ENCODE measurements around the gene GNB1L.

The GNB1L gene

GRCh38 chr22:19876314-19876940, 21.8 kb upstream of the GNB1L start:
- no peak for DNase-seq (ENCODE audit: low spot score)

- DNase-seq (ENCODE audit: low spot score), result no peak
These were observed 21.0 kb upstream of the GNB1L start for GRCh38 chr22:19875531-19876313.

DNA sequence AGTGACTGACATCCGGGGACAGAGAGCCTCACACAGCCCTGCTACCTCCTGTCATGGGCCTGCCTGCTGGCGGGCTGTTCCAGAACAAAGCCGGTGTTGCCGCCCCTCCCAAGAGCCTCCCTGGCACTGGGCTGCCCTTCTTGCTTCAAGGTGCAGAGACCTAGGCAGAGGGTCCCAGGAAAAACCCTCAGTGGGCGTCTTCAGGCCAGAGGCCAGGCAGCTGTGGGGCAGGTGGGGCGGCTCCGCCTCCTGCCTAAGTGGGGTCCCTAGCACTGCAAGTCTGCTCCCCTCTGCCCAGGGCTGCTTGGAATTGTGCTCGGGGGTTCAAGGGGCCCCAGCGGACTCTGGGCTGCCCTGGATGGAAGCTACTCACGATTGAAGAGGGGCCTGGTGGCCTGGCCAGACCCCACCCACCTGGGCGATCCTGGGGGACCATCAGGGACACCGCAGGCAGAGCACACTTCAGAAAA, 20.4 kb upstream of the GNB1L start:
- no peak for DNase-seq (ENCODE audit: low spot score)

GRCh38 chr22:19874307-19875060, 19.8 kb upstream of the GNB1L start:
- no peak for DNase-seq (ENCODE audit: low spot score)

DNA sequence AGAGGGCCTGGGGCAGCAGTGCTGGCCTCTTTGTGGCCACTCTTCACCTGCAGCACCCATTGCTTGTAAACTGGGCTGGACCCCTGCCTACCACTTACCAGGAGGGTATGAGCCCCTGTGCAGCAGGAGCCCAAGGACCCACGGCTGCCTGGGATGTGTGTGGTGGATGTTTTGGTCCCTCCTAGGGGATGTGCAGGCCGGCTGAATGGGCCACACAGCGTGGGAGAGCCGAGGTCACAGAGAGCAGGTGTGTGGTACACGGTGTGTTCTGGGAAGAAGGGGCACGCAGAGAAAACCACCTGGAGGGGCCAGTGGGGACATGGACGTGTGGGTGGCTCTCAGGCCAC, 19.3 kb upstream of the GNB1L start:
- no peak for DNase-seq (ENCODE audit: low spot score)

- no peak for DNase-seq (ENCODE audit: low spot score)
These were observed 18.7 kb upstream of the GNB1L start for GRCh38 chr22:19873138-19873959.

DNA sequence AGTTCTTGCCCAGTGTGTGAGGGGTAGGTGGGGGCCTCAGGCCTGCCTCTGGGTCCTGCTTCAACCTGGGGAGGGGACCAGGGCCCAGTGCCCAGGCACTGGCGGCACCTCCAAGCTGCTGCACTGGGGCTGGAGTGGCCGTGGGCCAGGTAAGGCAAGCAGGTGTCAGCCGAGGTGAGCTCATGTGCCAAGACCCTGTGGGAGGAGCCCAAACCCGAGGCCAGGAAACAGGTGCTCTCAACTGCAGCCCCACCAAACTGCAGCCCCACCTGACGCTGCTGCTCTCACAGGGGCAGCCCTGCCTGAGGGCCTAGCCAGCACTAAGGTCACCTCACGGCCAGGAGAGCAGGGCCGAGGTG, 18.1 kb upstream of the GNB1L start:
- DNase-seq (ENCODE audit: low spot score), result no peak

DNA sequence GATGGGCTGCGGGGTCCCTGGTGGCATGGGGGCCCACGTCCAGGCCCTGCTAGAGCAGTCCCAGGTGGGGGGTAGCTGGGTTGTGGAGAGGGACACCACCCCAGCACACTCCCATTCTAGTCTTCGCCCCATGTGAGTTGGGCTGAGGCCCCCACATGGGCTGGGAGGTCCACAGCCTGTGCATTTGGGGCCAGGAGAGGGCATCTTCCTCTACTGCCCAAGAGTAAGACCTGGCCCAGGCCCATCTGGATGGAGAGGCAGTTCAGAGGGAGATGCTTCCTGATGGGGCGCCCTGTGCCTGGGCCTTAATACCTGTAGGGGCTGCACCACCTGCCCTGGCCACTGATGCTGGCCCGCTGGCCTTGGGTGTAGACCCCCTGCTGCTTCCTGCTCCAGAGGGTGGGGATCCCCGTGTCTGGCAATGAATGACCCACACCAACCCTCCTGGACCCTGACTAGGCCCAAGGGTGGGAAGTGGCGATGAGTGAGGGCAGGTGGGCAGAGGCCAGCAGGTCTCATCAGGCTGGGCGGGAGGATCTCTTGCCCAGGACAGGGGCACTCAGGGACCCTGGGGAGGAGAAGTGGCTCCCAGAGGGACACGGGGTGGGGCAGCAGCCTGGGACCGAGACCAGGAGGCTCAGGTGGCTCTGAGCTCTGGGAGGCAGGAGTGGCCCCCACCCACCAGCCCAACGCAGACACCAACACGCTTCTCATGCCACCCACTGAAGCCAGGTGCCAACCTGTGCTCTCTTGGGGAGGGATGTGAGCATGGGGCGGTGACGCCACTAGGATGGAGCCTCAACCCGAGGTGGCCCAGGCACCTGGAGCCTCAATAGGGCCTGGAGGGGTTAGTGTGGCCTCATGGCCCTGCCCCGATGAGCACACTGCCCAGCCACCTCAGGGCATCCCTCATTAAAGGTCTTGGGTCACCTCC, 17.4 kb upstream of the GNB1L start:
- DNase-seq (ENCODE audit: low spot score), result no peak

GRCh38 chr22:19871023-19871844, 16.6 kb upstream of the GNB1L start:
- no peak for DNase-seq (ENCODE audit: low spot score)

- no peak for DNase-seq (ENCODE audit: low spot score)
These were observed 15.7 kb upstream of the GNB1L start for GRCh38 chr22:19870153-19871022.

DNA sequence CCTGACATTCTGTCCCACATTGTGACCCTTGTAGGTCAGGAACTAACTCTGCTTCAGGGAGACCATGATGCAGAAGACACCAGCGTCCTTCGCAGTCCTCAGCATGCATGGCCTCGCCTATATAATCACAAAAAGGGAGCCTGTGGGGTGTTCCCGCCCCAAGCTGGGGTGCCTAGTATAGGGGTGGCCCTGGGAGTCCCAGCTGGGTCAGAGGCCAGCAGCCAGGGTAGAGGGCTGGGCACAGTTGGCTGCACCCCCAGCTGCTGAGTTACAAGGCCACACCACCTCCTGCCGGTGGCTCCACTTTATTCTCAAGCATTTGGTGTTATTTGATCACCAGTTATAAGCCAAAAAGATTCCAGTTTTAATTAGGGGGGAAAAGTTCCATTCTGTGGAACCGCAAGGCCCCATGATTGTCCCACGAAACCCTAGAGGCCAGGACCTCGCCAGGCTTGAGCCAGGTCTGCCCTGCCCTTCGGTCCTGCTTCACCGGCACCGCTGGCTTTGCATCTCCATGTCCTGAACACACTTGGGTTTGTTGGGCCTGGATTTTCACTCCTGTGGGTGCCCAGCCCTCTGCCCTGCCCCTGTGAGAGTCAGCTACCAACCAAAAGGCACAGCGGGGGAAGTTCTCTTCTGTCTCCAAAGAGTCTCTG, 15.0 kb upstream of the GNB1L start:
- no peak for DNase-seq (ENCODE audit: low spot score)

GRCh38 chr22:19868773-19869471, 14.2 kb upstream of the GNB1L start:
- peak; percentile 60 for DNase-seq (ENCODE audit: low spot score)

DNA sequence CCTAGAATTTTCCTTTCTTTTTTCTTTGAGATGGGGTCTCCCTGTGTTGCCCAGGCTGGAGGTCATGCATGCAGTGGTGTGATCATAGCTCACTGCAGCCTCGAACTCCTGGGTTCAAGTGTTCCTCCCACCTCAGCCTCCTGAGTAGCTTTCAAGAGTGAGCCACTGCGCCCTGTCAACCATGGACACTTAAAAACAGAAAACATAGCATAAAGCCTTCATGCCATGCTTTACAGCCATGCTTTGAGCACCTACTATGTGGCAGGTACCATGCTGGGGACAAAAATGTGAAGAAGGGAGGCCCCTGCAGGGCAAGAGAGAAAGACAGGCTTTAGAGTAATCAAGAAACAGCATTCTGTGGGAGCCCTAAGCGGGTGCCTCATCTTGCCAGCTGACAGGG, 13.7 kb upstream of the GNB1L start:
- DNase-seq (ENCODE audit: low spot score), result no peak

GRCh38 chr22:19867617-19868016, 12.9 kb upstream of the GNB1L start:
- no peak for DNase-seq (ENCODE audit: low spot score)

GRCh38 chr22:19866665-19867009, 12.0 kb upstream of the GNB1L start:
- no peak for DNase-seq (ENCODE audit: low spot score)

DNA sequence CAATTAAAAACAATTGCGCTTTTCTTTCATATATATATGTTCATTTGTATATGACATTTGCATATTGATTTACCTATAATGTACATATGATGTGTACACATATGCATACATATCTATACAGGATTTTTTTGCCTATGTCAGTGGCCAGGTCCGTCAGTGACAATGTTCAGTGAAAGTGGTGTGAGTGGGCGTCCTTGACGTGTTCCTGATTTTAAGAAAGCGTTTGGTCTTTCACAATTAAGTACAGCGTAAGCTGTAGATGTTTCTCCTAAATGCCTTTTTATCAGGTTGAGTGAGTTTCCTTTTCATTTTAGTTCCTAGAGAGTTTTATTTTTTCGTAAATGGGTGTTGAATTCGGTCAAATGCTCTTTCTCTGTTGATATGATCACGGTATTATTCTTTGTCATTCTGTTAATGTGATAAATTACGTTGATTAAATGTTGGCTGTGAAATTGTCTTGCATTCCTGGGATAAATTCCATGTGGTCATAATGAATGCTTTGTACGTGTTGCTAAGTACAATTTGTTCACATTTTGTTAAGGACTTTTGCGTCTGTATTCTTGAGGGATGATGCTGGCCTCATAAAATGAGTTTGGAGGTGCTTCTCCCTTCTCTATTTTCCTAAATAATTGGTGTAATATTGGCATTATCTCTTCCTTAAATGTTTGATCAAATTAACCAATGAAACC, 10.6 kb upstream of the GNB1L start:
- no peak for DNase-seq (ENCODE audit: low spot score)

GRCh38 chr22:19864538-19865106, 9.9 kb upstream of the GNB1L start:
- no peak for DNase-seq (ENCODE audit: low spot score)

Data from putamen (tissue), 1 donor.